MM.1S (cell line): ENCODE results near the gene HNF1A.

Experiments used
- DNase-seq: peaks from one replicate; pipeline ENCODE4 v3.0.0-alpha.2; 2015
- H2AFZ ChIP-seq: fragments of 300-600 bp; sonication (generic); 2 replicates; pipeline ENCODE4 v1.6.0; 2016; ENCODE audit warnings: antibody characterized with exemption, low read length
- H3F3A ChIP-seq: fragments of 300-600 bp; sonication (generic); 2 replicates; pipeline ENCODE4 v1.6.1; 2016; ENCODE audit warnings: mild to moderate bottlenecking, antibody characterized with exemption, low read length, moderate library complexity, mixed read lengths; ENCODE audit not compliant: insufficient read depth
- H3K27ac ChIP-seq: fragments of 300-600 bp; sonication (generic); 2 replicates; pipeline ENCODE4 v1.5.1; 2016; ENCODE audit warnings: mild to moderate bottlenecking, low read length
- H3K27me3 ChIP-seq: fragments of 300-600 bp; sonication (generic); replicated peaks from 2 replicates; pipeline ENCODE4 v1.6.0; 2016; ENCODE audit warnings: low read length; ENCODE audit not compliant: insufficient read depth
- H3K36me3 ChIP-seq: fragments of 300-600 bp; sonication (generic); replicated peaks from 2 replicates; pipeline ENCODE4 v1.6.1; 2016; ENCODE audit warnings: mild to moderate bottlenecking, low read length, mixed read lengths; ENCODE audit not compliant: insufficient read depth
- H3K4me1 ChIP-seq: fragments of 300-600 bp; sonication (generic); 2 replicates; pipeline ENCODE4 v1.6.1; 2016; ENCODE audit warnings: low read length, mixed read lengths
- H3K4me2 ChIP-seq: fragments of 300-600 bp; sonication (generic); 2 replicates; pipeline ENCODE4 v1.6.0; 2016; ENCODE audit warnings: low read depth, low read length
- H3K4me3 ChIP-seq: fragments of 300-600 bp; sonication (generic); 2 replicates; pipeline ENCODE4 v1.5.1; 2016; ENCODE audit warnings: low read length, mixed read lengths
- H3K79me2 ChIP-seq: fragments of 300-600 bp; sonication (generic); 2 replicates; pipeline ENCODE4 v1.6.1; 2016; ENCODE audit warnings: mixed run types, low read length, mixed read lengths
- H3K9ac ChIP-seq: fragments of 300-600 bp; sonication (generic); 2 replicates; pipeline ENCODE4 v1.6.1; 2016; ENCODE audit warnings: low read length, mixed read lengths
- H3K9me2 ChIP-seq: fragments of 300-600 bp; sonication (generic); replicated peaks from 2 replicates; pipeline ENCODE4 v1.6.1; 2016; ENCODE audit warnings: mild to moderate bottlenecking, low read length, mixed read lengths; ENCODE audit not compliant: insufficient read depth
- H3K9me3 ChIP-seq: fragments of 300-600 bp; sonication (generic); replicated peaks from 2 replicates; pipeline ENCODE4 v1.6.1; 2016; ENCODE audit warnings: mild to moderate bottlenecking, low read length, mixed read lengths; ENCODE audit not compliant: insufficient read depth
- H4K20me1 ChIP-seq: fragments of 300-600 bp; sonication (generic); 2 replicates; pipeline ENCODE4 v1.6.1; 2016; ENCODE audit warnings: mild to moderate bottlenecking, low read length, moderate library complexity, mixed read lengths; ENCODE audit not compliant: insufficient read depth
- EZH2 ChIP-seq: fragments of 300-600 bp; sonication (generic); optimal IDR thresholded peaks from 2 replicates; pipeline ENCODE3; 2017; ENCODE audit warnings: low read depth, mild to moderate bottlenecking, antibody characterized with exemption, low read length, mixed read lengths
- EZH2phosphoT487 ChIP-seq: fragments of 300-600 bp; sonication (generic); IDR thresholded peaks from 2 replicates; pipeline ENCODE4 v1.6.1; 2018; ENCODE audit warnings: antibody characterized with exemption, low read length
- TF ChIP-seq, protein P1 (sequence below): fragments of 300-600 bp; sonication (generic); IDR thresholded peaks from 2 replicates; pipeline ENCODE4 v1.5.1; 2016; ENCODE audit warnings: antibody characterized with exemption, low read length, mixed read lengths

Gene HNF1A

DNA sequence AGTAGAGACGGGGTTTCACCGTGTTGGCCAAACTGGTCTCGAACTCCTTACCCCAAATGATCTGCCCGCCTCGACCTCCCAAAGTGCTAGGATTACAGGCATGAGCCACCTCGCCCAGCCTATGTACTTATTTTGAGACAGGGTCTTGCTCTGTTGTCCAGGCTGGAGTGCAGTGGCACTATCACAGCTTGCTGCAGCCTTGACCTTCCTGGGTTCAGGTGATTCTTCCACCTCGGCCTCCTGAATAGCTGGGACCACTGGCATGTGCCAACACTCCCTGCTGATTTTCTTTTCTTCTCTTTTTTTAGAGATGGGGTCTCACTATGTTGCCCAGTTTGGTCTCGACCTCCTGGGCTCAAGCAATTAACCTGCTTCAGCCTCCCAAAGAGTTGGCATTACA, 14.0 kb upstream of the HNF1A start:
- H3K9me3 ChIP-seq: no peaks in the 10 kb centered on the region
- H4K20me1 ChIP-seq: no peaks in the 10 kb centered on the region
- H3F3A ChIP-seq: no peaks in the 10 kb centered on the region
- no peak overlapping the region for H2AFZ ChIP-seq
- no peak for DNase-seq
- H3K9ac ChIP-seq: no peak overlapping the region
- H3K79me2 ChIP-seq: no peaks in the 10 kb centered on the region
- no peaks in the 10 kb centered on the region for H3K36me3 ChIP-seq
- no peak overlapping the region for H3K4me2 ChIP-seq
- H3K27ac ChIP-seq: no peak overlapping the region
- no peak overlapping the region for H3K4me3 ChIP-seq
- H3K27me3 ChIP-seq: no peaks in the 10 kb centered on the region
- no peaks in the 10 kb centered on the region for H3K9me2 ChIP-seq
- H3K4me1 ChIP-seq: no peaks in the 10 kb centered on the region
- TF ChIP-seq EZH2phosphoT487 (no peak), EZH2 (no peak)
- TF ChIP-seq, protein P1, sequence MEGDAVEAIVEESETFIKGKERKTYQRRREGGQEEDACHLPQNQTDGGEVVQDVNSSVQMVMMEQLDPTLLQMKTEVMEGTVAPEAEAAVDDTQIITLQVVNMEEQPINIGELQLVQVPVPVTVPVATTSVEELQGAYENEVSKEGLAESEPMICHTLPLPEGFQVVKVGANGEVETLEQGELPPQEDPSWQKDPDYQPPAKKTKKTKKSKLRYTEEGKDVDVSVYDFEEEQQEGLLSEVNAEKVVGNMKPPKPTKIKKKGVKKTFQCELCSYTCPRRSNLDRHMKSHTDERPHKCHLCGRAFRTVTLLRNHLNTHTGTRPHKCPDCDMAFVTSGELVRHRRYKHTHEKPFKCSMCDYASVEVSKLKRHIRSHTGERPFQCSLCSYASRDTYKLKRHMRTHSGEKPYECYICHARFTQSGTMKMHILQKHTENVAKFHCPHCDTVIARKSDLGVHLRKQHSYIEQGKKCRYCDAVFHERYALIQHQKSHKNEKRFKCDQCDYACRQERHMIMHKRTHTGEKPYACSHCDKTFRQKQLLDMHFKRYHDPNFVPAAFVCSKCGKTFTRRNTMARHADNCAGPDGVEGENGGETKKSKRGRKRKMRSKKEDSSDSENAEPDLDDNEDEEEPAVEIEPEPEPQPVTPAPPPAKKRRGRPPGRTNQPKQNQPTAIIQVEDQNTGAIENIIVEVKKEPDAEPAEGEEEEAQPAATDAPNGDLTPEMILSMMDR: no peak

DNA sequence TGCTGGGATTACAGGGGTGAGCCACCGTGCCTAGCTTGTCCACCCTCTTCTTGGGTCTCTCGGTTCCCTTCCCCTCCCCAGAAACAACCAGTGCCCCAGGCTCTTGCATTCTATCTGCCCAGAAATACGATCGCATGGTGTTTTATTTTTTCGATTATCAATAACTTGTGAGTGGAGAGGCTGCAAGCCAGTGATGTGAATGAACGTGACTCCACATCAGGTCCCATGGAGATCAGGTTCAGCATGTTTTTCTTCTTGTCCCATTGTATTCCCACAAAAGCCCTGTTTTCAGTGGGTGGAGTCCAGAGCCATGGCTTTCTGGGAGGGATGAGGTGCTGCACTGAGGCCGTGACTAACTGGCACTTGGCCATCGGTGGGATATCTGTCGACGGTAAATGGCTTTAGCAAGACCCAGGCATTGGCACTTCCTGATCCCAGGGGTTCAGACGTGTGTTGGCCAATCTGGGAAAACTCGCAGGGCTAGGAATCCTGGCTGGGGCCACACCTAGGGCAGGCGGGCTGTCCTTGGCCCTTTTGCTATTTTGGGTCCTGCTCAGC, 12.7 kb upstream of the HNF1A start:
- no peak for DNase-seq
- Histone ChIP-seq H3K4me1 (no peaks in the 10 kb centered on the region), H3K9me2 (no peaks in the 10 kb centered on the region), H4K20me1 (no peaks in the 10 kb centered on the region), H3K36me3 (no peaks in the 10 kb centered on the region), H3K27ac (no peak overlapping the region), H3K4me3 (no peak overlapping the region), H3K9ac (no peak overlapping the region), H3K9me3 (no peaks in the 10 kb centered on the region), H3K27me3 (no peaks in the 10 kb centered on the region), H3K4me2 (no peak overlapping the region), H2AFZ (no peak overlapping the region), H3F3A (no peaks in the 10 kb centered on the region), H3K79me2 (no peaks in the 10 kb centered on the region)
- TF ChIP-seq EZH2phosphoT487: no peak
- no peak for TF ChIP-seq EZH2
- TF ChIP-seq, protein P1: no peak

DNA sequence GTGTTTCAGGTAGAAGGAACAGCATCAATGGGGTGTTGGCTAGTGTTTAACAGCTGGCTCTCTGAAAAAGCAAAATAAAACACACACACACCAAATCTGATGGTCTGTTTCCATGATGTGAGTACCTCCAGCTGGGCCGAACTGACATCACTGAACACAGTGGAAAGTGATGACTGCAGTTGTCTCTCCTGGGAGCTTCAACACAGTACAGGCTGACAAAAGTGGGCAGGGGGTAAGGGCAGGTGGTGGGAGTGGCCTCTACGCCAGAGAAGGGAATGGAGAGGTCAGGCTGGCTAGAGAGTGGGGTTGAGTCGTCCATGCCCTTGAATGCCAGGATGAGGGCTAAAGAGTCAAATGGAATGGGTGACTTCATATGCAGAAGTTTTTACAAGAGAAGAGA, 8.0 kb upstream of the HNF1A start:
- H3K4me3 ChIP-seq: no peak overlapping the region
- H4K20me1 ChIP-seq: no peaks in the 10 kb centered on the region
- H3K79me2 ChIP-seq: no peaks in the 10 kb centered on the region
- no peaks in the 10 kb centered on the region for H3F3A ChIP-seq
- no peaks in the 10 kb centered on the region for H3K9me2 ChIP-seq
- H2AFZ ChIP-seq: no peak overlapping the region
- H3K9ac ChIP-seq: no peak overlapping the region
- H3K9me3 ChIP-seq: no peaks in the 10 kb centered on the region
- H3K4me2 ChIP-seq: no peak overlapping the region
- TF ChIP-seq EZH2 (no peak), EZH2phosphoT487 (no peak)
- TF ChIP-seq, protein P1: no peak
- no peak overlapping the region for H3K27ac ChIP-seq
- no peaks in the 10 kb centered on the region for H3K27me3 ChIP-seq
- H3K36me3 ChIP-seq: no peaks in the 10 kb centered on the region
- no peaks in the 10 kb centered on the region for H3K4me1 ChIP-seq
- no peak for DNase-seq
